H9 (cell line): ENCODE data around the gene HOGA1. TPM values are rescaled to one million over a fixed set of nuclear protein-coding genes. Genes with fewer than 3 reads are reported as not detected.
A peak's percentile ranks its signal among the peaks of the same experiment; 100 is the strongest.

Experiments used
- DNase-seq: peaks from one replicate; pipeline ENCODE4 v3.0.0-alpha.2; 2017
- H2AFZ ChIP-seq: one replicate; pipeline ENCODE4 v1.6.1; 2013; ENCODE audit warnings: mild to moderate bottlenecking, low read length, control low read depth, moderate library complexity
- H2AK5ac ChIP-seq: 2 replicates; pipeline ENCODE4 v1.6.1; 2013; ENCODE audit warnings: low read length, control low read depth, mixed read lengths; ENCODE audit not compliant: insufficient read length
- H2BK120ac ChIP-seq: one replicate; pipeline ENCODE4 v1.6.1; 2013; ENCODE audit warnings: low read depth, mild to moderate bottlenecking, low read length, control low read depth, inconsistent platforms; ENCODE audit not compliant: poor library complexity, severe bottlenecking
- H2BK12ac ChIP-seq: 2 replicates; pipeline ENCODE4 v1.6.1; 2013; ENCODE audit warnings: low read length, control low read depth, mixed read lengths, low read depth; ENCODE audit not compliant: insufficient read length
- H2BK15ac ChIP-seq: 2 replicates; pipeline ENCODE4 v1.6.1; 2013; ENCODE audit warnings: low read depth, low read length, control low read depth
- H2BK20ac ChIP-seq: one replicate; pipeline ENCODE4 v1.6.1; 2013; ENCODE audit warnings: low read depth, mild to moderate bottlenecking, low read length, control low read depth, inconsistent platforms; ENCODE audit not compliant: poor library complexity, severe bottlenecking
- H2BK5ac ChIP-seq: 2 replicates; pipeline ENCODE4 v1.6.1; 2013; ENCODE audit warnings: low read length, control low read depth, mixed read lengths; ENCODE audit not compliant: insufficient read length
- H3K14ac ChIP-seq: 2 replicates; pipeline ENCODE4 v1.6.1; 2013; ENCODE audit warnings: low read length, control low read depth; ENCODE audit not compliant: insufficient read depth
- H3K18ac ChIP-seq: 2 replicates; pipeline ENCODE4 v1.6.1; 2013; ENCODE audit warnings: low read depth, mild to moderate bottlenecking, mixed read lengths, low read length, control low read depth; ENCODE audit not compliant: insufficient read length
- H3K23ac ChIP-seq: 2 replicates; pipeline ENCODE4 v1.6.1; 2013; ENCODE audit warnings: low read length, control low read depth, mixed read lengths, low read depth; ENCODE audit not compliant: insufficient read length
- H3K23me2 ChIP-seq: 2 replicates; pipeline ENCODE4 v1.6.1; 2013; ENCODE audit warnings: low read depth, mild to moderate bottlenecking, mixed read lengths, low read length, control low read depth; ENCODE audit not compliant: insufficient read length, poor library complexity, severe bottlenecking
- H3K27ac ChIP-seq: 2 replicates; pipeline ENCODE4 v1.5.1; 2013; ENCODE audit warnings: low read length, control low read depth, mixed read lengths, low read depth; ENCODE audit not compliant: insufficient read length
- H3K27me3 ChIP-seq: 2 replicates; pipeline ENCODE4 v1.6.1; 2013; ENCODE audit warnings: low read length, control low read depth, inconsistent platforms; ENCODE audit not compliant: insufficient read depth
- H3K4ac ChIP-seq: 2 replicates; pipeline ENCODE4 v1.6.1; 2013; ENCODE audit warnings: low read depth, mild to moderate bottlenecking, control low read depth, inconsistent platforms, low read length, moderate library complexity
- H3K4me1 ChIP-seq: 2 replicates; pipeline ENCODE4 v1.6.1; 2013; ENCODE audit warnings: low read length, control low read depth, inconsistent platforms; ENCODE audit not compliant: insufficient read depth
- H3K4me2 ChIP-seq: 2 replicates; pipeline ENCODE4 v1.6.1; 2013; ENCODE audit warnings: low read length, control low read depth, mixed read lengths; ENCODE audit not compliant: insufficient read length, insufficient read depth
- H3K56ac ChIP-seq: 2 replicates; pipeline ENCODE4 v1.6.1; 2013; ENCODE audit warnings: low read depth, mild to moderate bottlenecking, mixed read lengths, low read length, control low read depth; ENCODE audit not compliant: insufficient read length
- H3K79me1 ChIP-seq: 2 replicates; pipeline ENCODE4 v1.6.1; 2013; ENCODE audit warnings: low read depth, mild to moderate bottlenecking, moderate library complexity, low read length, control low read depth, inconsistent platforms; ENCODE audit not compliant: insufficient read depth, poor library complexity, severe bottlenecking
- H3K79me2 ChIP-seq: 2 replicates; pipeline ENCODE4 v1.6.1; 2013; ENCODE audit warnings: low read length, control low read depth, inconsistent platforms; ENCODE audit not compliant: insufficient read depth
- H3K9ac ChIP-seq: 2 replicates; pipeline ENCODE4 v1.6.1; 2013; ENCODE audit warnings: low read length, control low read depth, mixed read lengths; ENCODE audit not compliant: insufficient read length; ENCODE audit errors: extremely low read depth
- H3K9me3 ChIP-seq: one replicate; pipeline ENCODE4 v1.6.1; 2013; ENCODE audit warnings: low read depth, low read length, inconsistent platforms; ENCODE audit not compliant: control insufficient read depth
- H3T11ph ChIP-seq: one replicate; pipeline ENCODE4 v1.6.1; 2013; ENCODE audit warnings: mild to moderate bottlenecking, low read length, control low read depth, inconsistent platforms
- H4K20me1 ChIP-seq: one replicate; pipeline ENCODE4 v1.6.1; 2013; ENCODE audit not compliant: control insufficient read depth, insufficient read length, insufficient read depth
- H4K5ac ChIP-seq: 2 replicates; pipeline ENCODE4 v1.6.1; 2013; ENCODE audit warnings: low read depth, mild to moderate bottlenecking, mixed read lengths, low read length, control low read depth; ENCODE audit not compliant: insufficient read length
- H4K8ac ChIP-seq: replicated peaks from 2 replicates; pipeline ENCODE4 v1.6.1; 2013; ENCODE audit warnings: low read length, control low read depth, mixed read lengths, low read depth; ENCODE audit not compliant: insufficient read length
- H4K91ac ChIP-seq: 2 replicates; pipeline ENCODE4 v1.6.1; 2013; ENCODE audit warnings: low read depth, mild to moderate bottlenecking, moderate library complexity, mixed read lengths, low read length, control low read depth; ENCODE audit not compliant: insufficient read length
- H3K27ac Mint-ChIP-seq, 3 experiments: 2 replicates in 2 of 3; 3 replicates in 1 of 3; pipeline ENCODE4 v1.8.0; 2020 to 2021; ENCODE audit warnings: mixed read lengths in 3 of 3, mild to moderate bottlenecking in 1 of 3, moderate library complexity in 1 of 3
- H3K27me3 Mint-ChIP-seq: 2 replicates; pipeline ENCODE4 v1.8.0; 2021; ENCODE audit warnings: low read depth, mild to moderate bottlenecking, moderate library complexity, mixed read lengths
- H3K36me3 Mint-ChIP-seq, 3 experiments: 2 replicates in 2 of 3; 3 replicates in 1 of 3; pipeline ENCODE4 v1.8.0; 2020 to 2021; ENCODE audit warnings: low read depth in 3 of 3, mixed read lengths in 3 of 3; ENCODE audit not compliant: insufficient read depth in 1 of 3
- H3K4me1 Mint-ChIP-seq, 2 experiments: 2 replicates each; pipeline ENCODE4 v1.8.0; 2020; ENCODE audit warnings: mixed read lengths in 2 of 2
- H3K4me3 Mint-ChIP-seq, 2 experiments: 2 replicates in 1 of 2; 3 replicates in 1 of 2; pipeline ENCODE4 v1.8.0; 2020 to 2021; ENCODE audit warnings: mild to moderate bottlenecking in 2 of 2, mixed read lengths in 2 of 2, moderate library complexity in 1 of 2
- H3K9me3 Mint-ChIP-seq, 2 experiments: 2 replicates in 1 of 2; 3 replicates in 1 of 2; pipeline ENCODE4 v1.8.0; 2020; ENCODE audit warnings: mild to moderate bottlenecking in 2 of 2, mixed read lengths in 2 of 2, moderate library complexity in 1 of 2
- CTCF ChIP-seq: fragments of 200-600 bp; sonication (generic); conservative IDR thresholded peaks from 3 replicates; pipeline ENCODE4 v1.8.0; 2021; ENCODE audit warnings: antibody characterized with exemption, mild to moderate bottlenecking
- WGBS: extraction: QIAGEN DNeasy Blood & Tissue Kit; methylation state at CpG from one replicate; pipeline ENCODE4 v1.1.7; 2013; ENCODE audit warnings: missing lambda C conversion rate, low lambda C conversion rate, mixed read lengths; ENCODE audit not compliant: insufficient read length; ENCODE audit errors: extremely low coverage; 5-methylcytosine and 5-hydroxymethylcytosine counted together
- total RNA-seq: library from RNA; stranded (reverse); gene quantifications from 2 replicates; pipeline ENCODE4 v1.2.1, GENCODE V29; 2021

HOGA1 gene
- total RNA-seq, 1 experiment from 2014 or later: 0.79 TPM

DNA sequence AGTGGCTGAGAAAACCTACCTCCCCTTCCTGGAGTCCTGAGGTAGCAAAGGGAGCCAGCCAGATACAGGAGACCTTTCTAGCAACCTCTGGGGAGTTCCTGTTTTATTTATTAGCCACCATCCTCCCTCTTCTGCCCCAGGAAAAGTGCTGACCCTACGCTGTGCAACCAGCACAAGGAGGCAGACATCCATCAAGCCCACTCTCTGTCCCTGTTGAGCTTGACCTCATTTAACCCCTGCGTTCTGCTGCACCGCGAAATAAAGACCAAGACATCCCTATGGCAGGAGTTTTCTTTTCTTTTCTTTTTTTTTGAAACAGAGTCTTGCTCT lies 37.0 kb upstream of the HOGA1 start:
- H3K36me3 Mint-ChIP-seq: no peaks in the 10 kb centered on the region; a peak in 1 of 7 replicates

More for the DNA sequence above, 37.0 kb upstream of the HOGA1 start:
- H3K23ac ChIP-seq: no peak overlapping the region
- no peak overlapping the region for H4K5ac ChIP-seq
- H3K4me2 ChIP-seq: no peak overlapping the region
- no CpG with 5 or more reads among the region's 4 CpGs for WGBS
- no peaks in the 10 kb centered on the region for H3K9me3 ChIP-seq
- no peak overlapping the region for H2AK5ac ChIP-seq
- no peaks in the 10 kb centered on the region for H3K79me1 ChIP-seq
- H3K9ac ChIP-seq: no peak overlapping the region
- no peak overlapping the region for H3T11ph ChIP-seq
- H2BK20ac ChIP-seq: no peak overlapping the region
- H3K18ac ChIP-seq: no peak overlapping the region
- peaks cover 5% of the 10 kb centered on the region; the same call in 1 of the 2 replicates for H3K4me1 ChIP-seq
- no peaks in the 10 kb centered on the region for H3K9me3 Mint-ChIP-seq
- H3K23me2 ChIP-seq: no peaks in the 10 kb centered on the region
- TF ChIP-seq CTCF: no peak
- H3K14ac ChIP-seq: no peak overlapping the region; the same call in 1 of the 2 replicates
- H4K20me1 ChIP-seq: no peaks in the 10 kb centered on the region
- no peak overlapping the region for H3K4me3 Mint-ChIP-seq
- H2BK12ac ChIP-seq: no peak overlapping the region
- H2BK5ac ChIP-seq: no peak overlapping the region
- no peaks in the 10 kb centered on the region; the same call in 1 of the 2 replicates for H3K79me2 ChIP-seq
- H3K4ac ChIP-seq: no peak overlapping the region
- no peak for DNase-seq
- no peak overlapping the region for H4K8ac ChIP-seq
- no peak overlapping the region for H3K27ac ChIP-seq
- H2AFZ ChIP-seq: no peak overlapping the region
- H2BK120ac ChIP-seq: no peak overlapping the region
- H4K91ac ChIP-seq: no peak overlapping the region
- no peak overlapping the region for H3K56ac ChIP-seq
- peak overlapping the region in 1 of 3 experiments; percentile 9; a peak in 1 of 7 replicates for H3K27ac Mint-ChIP-seq
- H3K27me3 Mint-ChIP-seq: no peaks in the 10 kb centered on the region
- H3K27me3 ChIP-seq: no peaks in the 10 kb centered on the region
- H3K4me1 Mint-ChIP-seq: peaks cover 37 to 49% of the 10 kb centered on the region in 2 experiments
- no peak overlapping the region for H2BK15ac ChIP-seq
